A549 treated with RU486 at 1 μM for 4 hours (cell line): ENCODE measurements around the gene EIF4E1B. TPM values are rescaled to one million over a fixed set of nuclear protein-coding genes. Genes with fewer than 3 reads are reported as not detected.

Experiments used
- total RNA-seq: library from RNA; stranded (reverse); fragments of 200-300 nt; extraction: Qiagen RNA extraction; gene quantifications from 5 replicates; pipeline ENCODE4 v1.2.3, GENCODE V29; 2022; ENCODE audit warnings: low read depth

Gene EIF4E1B
- not detected in 5 replicates for total RNA-seq

GRCh38 chr5:176629853-176630680 is at the start of gene EIF4E1B, which contains the start of gene SNCB:
Gene EIF4E1B, plus strand, starts transcription at chr5:176630675. Its CDS starts 12,113 bp downstream, at chr5:176642788.
Gene SNCB, minus strand, starts transcription at chr5:176630534. Its CDS starts 880 bp downstream, at chr5:176629654.

GRCh38 chr5:176609724-176610434 is 20.6 kb upstream of the EIF4E1B start, which contains the start of gene GPRIN1:
Gene GPRIN1, minus strand, starts transcription at chr5:176610156. Its CDS starts 10,322 bp downstream, at chr5:176599834.

GRCh38 chr5:176647030-176647842 is 16.8 kb downstream of the EIF4E1B start, which contains the start of gene TSPAN17:
Gene TSPAN17, plus strand, starts transcription at chr5:176647484. Its CDS starts 132 bp downstream, at chr5:176647616.

Other genes starting within 250 kb of the EIF4E1B start
- 122 to 165 TPM (median 125 TPM) in 5 replicates for gene NOP16, start 242.1 kb upstream of the EIF4E1B start, total RNA-seq
- gene HIGD2A, start 241.9 kb upstream of the EIF4E1B start, total RNA-seq = 241 to 283 TPM (median 256 TPM) in 5 replicates
- gene CLTB, start 214.1 kb upstream of the EIF4E1B start, total RNA-seq = 72.7 to 115 TPM (median 107 TPM) in 5 replicates
- 43.3 to 53.6 TPM (median 47.4 TPM) in 5 replicates for gene FAF2, start 182.3 kb upstream of the EIF4E1B start, total RNA-seq
- 27.4 to 45.9 TPM (median 39.2 TPM) in 5 replicates for gene RNF44, start 93.3 kb upstream of the EIF4E1B start, total RNA-seq
- 0.02 to 0.13 TPM (median 0.06 TPM) in 5 replicates for gene CDHR2, start 81.3 kb upstream of the EIF4E1B start, total RNA-seq
- gene GPRIN1, start 20.5 kb upstream of the EIF4E1B start, total RNA-seq = 7.3 to 10.2 TPM (median 8.8 TPM) in 5 replicates
- 0.56 to 1.5 TPM (median 0.94 TPM) in 5 replicates for gene SNCB, start 141 bp upstream of the EIF4E1B start, total RNA-seq
- gene TSPAN17, start 16.8 kb downstream of the EIF4E1B start, total RNA-seq = 55.7 to 67.2 TPM (median 61.9 TPM) in 5 replicates
- 0.13 to 0.41 TPM (median 0.27 TPM) in 5 replicates for gene UNC5A, start 179.9 kb downstream of the EIF4E1B start, total RNA-seq